ENCODE results near the gene VIM.

- TF ChIP-seq EZH2phosphoT487 (IDR thresholded peaks at IDR 0.05; ENCODE audit: low read depth) (no peak), CTCF (IDR thresholded peaks at IDR 0.05; ENCODE audit: low read depth, low read length) (no peak)
Measured at GRCh38 chr10:17241611-17242333, 13.7 kb downstream of the VIM start.
